ENCODE results near the gene PARD6G. TPM values are rescaled to one million over a fixed set of nuclear protein-coding genes. Genes with fewer than 3 reads are reported as not detected.

The PARD6G gene
- total RNA-seq, 1 donor from 2014 or later, result 30.7 TPM

- Mint-ChIP-seq H3K9me3 (no peaks in the 10 kb centered on the region), H3K36me3 (no peaks in the 10 kb centered on the region), H3K27ac (no peak overlapping the region), H3K27me3 (ENCODE audit: low read depth) (no peaks in the 10 kb centered on the region), H3K4me3 (peak overlapping the region; percentile 77), H3K4me1 (peaks cover 3% of the 10 kb centered on the region)
- no peak for DNase-seq (ENCODE audit: low spot score in 2 of 2, unreplicated experiment in 2 of 2)
- TF ChIP-seq, protein P1, sequence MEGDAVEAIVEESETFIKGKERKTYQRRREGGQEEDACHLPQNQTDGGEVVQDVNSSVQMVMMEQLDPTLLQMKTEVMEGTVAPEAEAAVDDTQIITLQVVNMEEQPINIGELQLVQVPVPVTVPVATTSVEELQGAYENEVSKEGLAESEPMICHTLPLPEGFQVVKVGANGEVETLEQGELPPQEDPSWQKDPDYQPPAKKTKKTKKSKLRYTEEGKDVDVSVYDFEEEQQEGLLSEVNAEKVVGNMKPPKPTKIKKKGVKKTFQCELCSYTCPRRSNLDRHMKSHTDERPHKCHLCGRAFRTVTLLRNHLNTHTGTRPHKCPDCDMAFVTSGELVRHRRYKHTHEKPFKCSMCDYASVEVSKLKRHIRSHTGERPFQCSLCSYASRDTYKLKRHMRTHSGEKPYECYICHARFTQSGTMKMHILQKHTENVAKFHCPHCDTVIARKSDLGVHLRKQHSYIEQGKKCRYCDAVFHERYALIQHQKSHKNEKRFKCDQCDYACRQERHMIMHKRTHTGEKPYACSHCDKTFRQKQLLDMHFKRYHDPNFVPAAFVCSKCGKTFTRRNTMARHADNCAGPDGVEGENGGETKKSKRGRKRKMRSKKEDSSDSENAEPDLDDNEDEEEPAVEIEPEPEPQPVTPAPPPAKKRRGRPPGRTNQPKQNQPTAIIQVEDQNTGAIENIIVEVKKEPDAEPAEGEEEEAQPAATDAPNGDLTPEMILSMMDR (IDR thresholded peaks at IDR 0.05; ENCODE audit: unreplicated experiment), result no peak
These were observed 100.3 kb downstream of the PARD6G start for GRCh38 chr18:80147037-80147417.

- Mint-ChIP-seq H3K9me3 (no peaks in the 10 kb centered on the region), H3K27me3 (ENCODE audit: low read depth) (no peaks in the 10 kb centered on the region), H3K27ac (no peak overlapping the region), H3K4me3 (no peak overlapping the region), H3K36me3 (no peaks in the 10 kb centered on the region), H3K4me1 (peaks cover 3% of the 10 kb centered on the region)
- TF ChIP-seq, protein P1 (IDR thresholded peaks at IDR 0.05; ENCODE audit: unreplicated experiment), result no peak
- DNase-seq (ENCODE audit: low spot score in 2 of 2, unreplicated experiment in 2 of 2), result no peak
These were observed 102.0 kb downstream of the PARD6G start for GRCh38 chr18:80145196-80145804.

DNA sequence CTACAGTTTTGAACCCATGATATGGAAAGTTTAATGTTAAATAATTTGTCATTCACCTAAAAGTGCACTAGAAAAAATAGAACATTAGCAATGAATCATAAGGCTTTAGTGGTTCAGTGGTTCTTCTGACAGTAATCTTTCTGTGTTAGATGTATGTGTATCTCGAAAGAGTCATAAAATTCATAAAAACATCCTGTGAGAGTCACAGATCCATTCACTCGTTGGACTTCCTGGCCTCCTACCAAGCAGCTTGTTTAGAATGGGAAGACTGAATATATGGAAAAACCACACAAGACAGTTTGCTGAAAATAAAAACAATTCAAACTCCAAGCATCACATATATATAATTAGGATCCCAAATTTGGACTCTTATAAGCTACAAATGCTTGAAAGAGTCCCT is 103.4 kb downstream of the PARD6G start:
- H3K36me3 Mint-ChIP-seq, result peaks cover 8% of the 10 kb centered on the region
- DNase-seq (ENCODE audit: low spot score in 2 of 2, unreplicated experiment in 2 of 2), result no peak
- no peak overlapping the region for H3K27ac Mint-ChIP-seq

DNA sequence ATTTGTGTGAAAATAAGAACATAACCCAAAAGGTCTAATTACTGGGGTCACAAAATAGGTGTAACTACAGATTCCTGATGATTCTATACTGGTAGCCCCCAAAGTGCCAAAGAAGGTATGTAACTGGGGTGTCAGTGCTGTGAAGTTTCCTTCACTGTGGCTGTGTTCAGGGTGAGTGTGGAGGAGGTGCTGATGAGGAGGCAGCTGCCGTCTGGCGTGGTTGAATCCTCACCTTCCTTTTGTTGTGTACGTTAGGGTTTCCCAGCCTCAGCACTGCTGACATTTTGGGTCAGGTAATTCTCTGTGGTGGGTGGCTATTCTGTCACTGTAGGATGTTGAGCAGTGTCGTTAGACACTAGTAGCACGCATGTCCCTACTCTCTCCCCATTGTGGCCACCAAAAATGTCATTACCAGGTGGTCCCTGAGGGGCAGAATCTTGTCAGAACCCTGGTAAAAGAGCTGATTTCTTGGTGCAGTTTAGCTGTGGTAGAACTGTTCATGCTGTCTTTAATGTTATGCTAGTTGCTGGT is 106.8 kb downstream of the PARD6G start:
- DNase-seq (ENCODE audit: low spot score in 2 of 2, unreplicated experiment in 2 of 2), result no peak
- peaks cover 23% of the 10 kb centered on the region for H3K36me3 Mint-ChIP-seq
- no peaks in the 10 kb centered on the region for H3K27me3 Mint-ChIP-seq (ENCODE audit: low read depth)
- H3K9me3 Mint-ChIP-seq, result no peaks in the 10 kb centered on the region
- H3K4me1 Mint-ChIP-seq, result peaks cover 3% of the 10 kb centered on the region
- H3K27ac Mint-ChIP-seq, result no peak overlapping the region
- TF ChIP-seq, protein P1 (IDR thresholded peaks at IDR 0.05; ENCODE audit: unreplicated experiment), result no peak
- no peak overlapping the region for H3K4me3 Mint-ChIP-seq

More for the DNA sequence above, 103.4 kb downstream of the PARD6G start:
- TF ChIP-seq, protein P1 (IDR thresholded peaks at IDR 0.05; ENCODE audit: unreplicated experiment), result no peak
- Mint-ChIP-seq H3K9me3 (no peaks in the 10 kb centered on the region), H3K4me1 (peaks cover 3% of the 10 kb centered on the region), H3K4me3 (no peak overlapping the region), H3K27me3 (ENCODE audit: low read depth) (no peaks in the 10 kb centered on the region)

- Mint-ChIP-seq H3K4me1 (no peaks in the 10 kb centered on the region), H3K36me3 (peaks cover 38% of the 10 kb centered on the region), H3K27me3 (ENCODE audit: low read depth) (no peaks in the 10 kb centered on the region), H3K9me3 (no peaks in the 10 kb centered on the region), H3K4me3 (no peak overlapping the region), H3K27ac (no peak overlapping the region)
- TF ChIP-seq, protein P1 (IDR thresholded peaks at IDR 0.05; ENCODE audit: unreplicated experiment), result no peak
- no peak for DNase-seq (ENCODE audit: low spot score in 2 of 2, unreplicated experiment in 2 of 2)
These were observed 109.3 kb downstream of the PARD6G start for GRCh38 chr18:80137976-80138375.
